DOHH2 (cell line): ENCODE results near the gene SSBP2.

ENCODE experiments used
- H3F3A ChIP-seq: fragments of 200-600 bp; sonication (generic), shearing (Covaris generic); 2 replicates; pipeline ENCODE4 v1.6.0; 2016; ENCODE audit warnings: antibody characterized with exemption, mild to moderate bottlenecking; ENCODE audit not compliant: control insufficient read depth, insufficient read depth
- H3K27ac ChIP-seq: fragments of 200-600 bp; sonication (generic); 2 replicates; pipeline ENCODE4 v1.5.1; 2014; ENCODE audit warnings: low read depth, mild to moderate bottlenecking, low read length, moderate library complexity
- H3K27me3 ChIP-seq: fragments of 200-600 bp; sonication (generic); 2 replicates; pipeline ENCODE4 v1.6.1; 2014; ENCODE audit warnings: mild to moderate bottlenecking, low read length, mixed read lengths; ENCODE audit not compliant: control insufficient read depth
- H3K36me3 ChIP-seq: fragments of 200-600 bp; sonication (generic); 2 replicates; pipeline ENCODE4 v1.6.1; 2014; ENCODE audit warnings: mild to moderate bottlenecking, low read length, moderate library complexity, mixed read lengths; ENCODE audit not compliant: control insufficient read depth
- H3K4me1 ChIP-seq: fragments of 200-600 bp; sonication (generic); 2 replicates; pipeline ENCODE4 v1.6.1; 2014; ENCODE audit warnings: mild to moderate bottlenecking, low read length, mixed read lengths; ENCODE audit not compliant: control insufficient read depth
- H3K4me2 ChIP-seq: fragments of 200-600 bp; sonication (generic); 2 replicates; pipeline ENCODE4 v1.6.0; 2014; ENCODE audit warnings: mild to moderate bottlenecking, low read length, moderate library complexity
- H3K4me3 ChIP-seq: fragments of 200-600 bp; sonication (generic); 2 replicates; pipeline ENCODE4 v1.5.1; 2014; ENCODE audit warnings: mild to moderate bottlenecking, low read length, mixed read lengths
- H3K79me2 ChIP-seq: fragments of 200-600 bp; sonication (generic); 2 replicates; pipeline ENCODE4 v1.6.1; 2014; ENCODE audit warnings: mild to moderate bottlenecking, low read length, mixed read lengths; ENCODE audit not compliant: control insufficient read depth
- H3K9me2 ChIP-seq: fragments of 200-600 bp; sonication (generic); replicated peaks from 2 replicates; pipeline ENCODE4 v1.6.1; 2014; ENCODE audit warnings: mild to moderate bottlenecking, low read length, mixed read lengths; ENCODE audit not compliant: control insufficient read depth
- H3K9me3 ChIP-seq: fragments of 200-600 bp; sonication (generic); 2 replicates; pipeline ENCODE4 v1.6.1; 2014; ENCODE audit warnings: antibody characterized with exemption, low read length, mixed read lengths; ENCODE audit not compliant: control insufficient read depth, insufficient read depth
- H4K20me1 ChIP-seq: fragments of 200-600 bp; sonication (generic); 2 replicates; pipeline ENCODE4 v1.6.0; 2014; ENCODE audit warnings: low read depth, mild to moderate bottlenecking, antibody characterized with exemption, low read length, moderate library complexity; ENCODE audit not compliant: control insufficient read depth, insufficient read depth
- CTCF ChIP-seq: fragments of 200-600 bp; sonication (generic); IDR thresholded peaks from one replicate; pipeline ENCODE4 v1.5.1; 2014; ENCODE audit warnings: antibody characterized with exemption, mild to moderate bottlenecking, low read depth, low read length; ENCODE audit not compliant: poor library complexity, severe bottlenecking
- EZH2phosphoT487 ChIP-seq: fragments of 200-600 bp; sonication (generic); IDR thresholded peaks from 2 replicates; pipeline ENCODE4 v1.6.1; 2017; ENCODE audit warnings: borderline replicate concordance, mild to moderate bottlenecking, antibody characterized with exemption, low read length, moderate library complexity, mixed read lengths

The SSBP2 gene

GRCh38 chr5:81719743-81720345 lies 31.1 kb downstream of the SSBP2 start:
- H4K20me1 ChIP-seq = peaks cover 22% of the 10 kb centered on the region; the same call in 1 of the 2 replicates

GRCh38 chr5:81718300-81718699 lies 32.6 kb downstream of the SSBP2 start:
- H3K9me3 ChIP-seq = no peaks in the 10 kb centered on the region
- H3K4me1 ChIP-seq = peaks cover 51% of the 10 kb centered on the region
- H3K27me3 ChIP-seq = no peaks in the 10 kb centered on the region
- peaks cover 24% of the 10 kb centered on the region for H3K36me3 ChIP-seq
- no peak overlapping the region for H3K27ac ChIP-seq
- no peak overlapping the region for H3K4me2 ChIP-seq
- TF ChIP-seq EZH2phosphoT487 = no peak
- no peak for TF ChIP-seq CTCF
- peaks cover 2% of the 10 kb centered on the region; the same call in 1 of the 2 replicates for H3F3A ChIP-seq
- no peaks in the 10 kb centered on the region for H3K9me2 ChIP-seq
- H4K20me1 ChIP-seq = peaks cover 21% of the 10 kb centered on the region; the same call in 1 of the 2 replicates
- H3K79me2 ChIP-seq = peaks cover 99% of the 10 kb centered on the region
- H3K4me3 ChIP-seq = no peak overlapping the region

More at GRCh38 chr5:81719743-81720345, 31.1 kb downstream of the SSBP2 start:
- Histone ChIP-seq H3K27me3 (no peaks in the 10 kb centered on the region), H3K4me2 (no peak overlapping the region), H3K36me3 (peaks cover 24% of the 10 kb centered on the region), H3K4me1 (peaks cover 61% of the 10 kb centered on the region), H3K4me3 (no peak overlapping the region), H3K9me2 (no peaks in the 10 kb centered on the region), H3F3A (peaks cover 2% of the 10 kb centered on the region; the same call in 1 of the 2 replicates), H3K9me3 (no peaks in the 10 kb centered on the region), H3K27ac (no peak overlapping the region), H3K79me2 (peaks cover 100% of the 10 kb centered on the region)
- TF ChIP-seq CTCF (no peak), EZH2phosphoT487 (no peak)

GRCh38 chr5:81717860-81718259 lies 33.0 kb downstream of the SSBP2 start:
- TF ChIP-seq EZH2phosphoT487 (no peak), CTCF (no peak)
- H4K20me1 ChIP-seq = peaks cover 21% of the 10 kb centered on the region; the same call in 1 of the 2 replicates
- peaks cover 51% of the 10 kb centered on the region for H3K4me1 ChIP-seq
- H3F3A ChIP-seq = peaks cover 2% of the 10 kb centered on the region; the same call in 1 of the 2 replicates
- no peak overlapping the region for H3K4me2 ChIP-seq
- H3K4me3 ChIP-seq = no peak overlapping the region
- H3K27me3 ChIP-seq = no peaks in the 10 kb centered on the region
- no peaks in the 10 kb centered on the region for H3K9me2 ChIP-seq
- H3K36me3 ChIP-seq = peaks cover 24% of the 10 kb centered on the region
- no peak overlapping the region for H3K27ac ChIP-seq
- peaks cover 99% of the 10 kb centered on the region for H3K79me2 ChIP-seq
- H3K9me3 ChIP-seq = no peaks in the 10 kb centered on the region
